Measurements from ENCODE around the gene HERPUD1. TPM values are rescaled to one million over a fixed set of nuclear protein-coding genes. Genes with fewer than 3 reads are reported as not detected.

The HERPUD1 gene
- total and polyA plus RNA-seq, 2 of the 13 experiments (the other 11 are each of a cell fraction or from before 2014, with no cell fraction given): 96.2 to 323 TPM

DNA sequence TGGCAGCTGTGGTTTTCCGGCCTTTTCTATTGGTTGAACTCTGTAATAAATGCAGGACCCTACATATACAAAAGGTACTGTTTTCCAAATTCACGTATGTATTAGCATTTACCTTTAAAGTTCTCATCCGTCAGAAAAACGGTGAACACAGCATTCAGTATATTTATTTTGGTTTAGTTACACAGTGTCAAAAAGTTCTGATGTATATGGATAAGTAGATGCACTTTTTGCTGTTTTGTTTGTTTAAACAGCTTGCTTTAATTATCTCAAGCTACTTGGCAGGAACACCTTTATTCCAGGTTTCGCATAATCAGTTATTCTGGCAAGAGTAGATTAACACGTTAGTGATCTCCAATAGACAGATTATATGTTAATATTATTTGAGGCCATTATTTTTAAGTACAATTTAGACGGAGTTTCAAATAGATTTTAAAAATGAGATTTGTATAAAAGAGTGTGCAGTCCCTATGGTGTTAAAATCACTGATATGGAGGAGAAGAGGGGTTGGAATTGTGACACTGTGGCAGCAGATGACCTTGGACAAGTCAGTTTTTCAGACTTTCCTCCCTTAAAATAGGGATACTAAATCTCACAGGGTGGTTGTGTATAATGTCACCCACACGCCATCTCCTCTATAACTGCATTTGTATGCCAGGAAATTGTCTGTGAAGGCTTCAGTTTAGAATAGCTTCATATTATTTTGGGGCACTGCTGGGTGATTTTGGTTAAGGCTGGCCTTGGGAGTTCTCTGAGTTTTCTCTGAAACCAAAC, 2.1 kb downstream of the HERPUD1 start (continued):
- TF ChIP-seq, protein P1, sequence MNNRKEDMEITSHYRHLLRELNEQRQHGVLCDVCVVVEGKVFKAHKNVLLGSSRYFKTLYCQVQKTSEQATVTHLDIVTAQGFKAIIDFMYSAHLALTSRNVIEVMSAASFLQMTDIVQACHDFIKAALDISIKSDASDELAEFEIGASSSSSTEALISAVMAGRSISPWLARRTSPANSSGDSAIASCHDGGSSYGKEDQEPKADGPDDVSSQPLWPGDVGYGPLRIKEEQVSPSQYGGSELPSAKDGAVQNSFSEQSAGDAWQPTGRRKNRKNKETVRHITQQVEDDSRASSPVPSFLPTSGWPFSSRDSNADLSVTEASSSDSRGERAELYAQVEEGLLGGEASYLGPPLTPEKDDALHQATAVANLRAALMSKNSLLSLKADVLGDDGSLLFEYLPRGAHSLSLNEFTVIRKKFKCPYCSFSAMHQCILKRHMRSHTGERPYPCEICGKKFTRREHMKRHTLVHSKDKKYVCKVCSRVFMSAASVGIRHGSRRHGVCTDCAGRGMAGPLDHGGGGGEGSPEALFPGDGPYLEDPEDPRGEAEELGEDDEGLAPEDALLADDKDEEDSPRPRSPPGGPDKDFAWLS (CRISPR knock-in tag; IDR thresholded peaks at IDR 0.05; ENCODE audit: borderline replicate concordance): no peak
- TF ChIP-seq FOXK2 (IDR thresholded peaks at IDR 0.05) (no peak), POLR2A (IDR thresholded peaks at IDR 0.05; ENCODE audit: insufficient read depth in 1 of 2, low read depth in 2 of 2, low read length in 2 of 2) (peak in 1 of 2 experiments; percentile 78; a peak in 2 of 4 replicates), HNRNPUL1 (IDR thresholded peaks at IDR 0.05; ENCODE audit: low read depth, low read length) (no peak), ZNF792 (CRISPR knock-in tag; IDR thresholded peaks at IDR 0.05) (peak; percentile 28; the same call in 1 of the 2 replicates), SCMH1 (CRISPR knock-in tag; IDR thresholded peaks at IDR 0.05; ENCODE audit: borderline replicate concordance) (no peak), NCOA5 (CRISPR knock-in tag; IDR thresholded peaks at IDR 0.05) (no peak), MZF1 (CRISPR knock-in tag; IDR thresholded peaks at IDR 0.05; ENCODE audit: borderline replicate concordance) (no peak), LCORL (IDR thresholded peaks at IDR 0.05) (no peak), LCORL (CRISPR knock-in tag; IDR thresholded peaks at IDR 0.05) (0 out of 2 replicates have a peak, but pooled peaks have one; percentile 5), SETDB1 (CRISPR knock-in tag; IDR thresholded peaks at IDR 0.05; ENCODE audit: borderline replicate concordance) (no peak), HMG20B (CRISPR knock-in tag; conservative IDR thresholded peaks at IDR 0.05) (no peak)
- TF ChIP-seq, protein P2, sequence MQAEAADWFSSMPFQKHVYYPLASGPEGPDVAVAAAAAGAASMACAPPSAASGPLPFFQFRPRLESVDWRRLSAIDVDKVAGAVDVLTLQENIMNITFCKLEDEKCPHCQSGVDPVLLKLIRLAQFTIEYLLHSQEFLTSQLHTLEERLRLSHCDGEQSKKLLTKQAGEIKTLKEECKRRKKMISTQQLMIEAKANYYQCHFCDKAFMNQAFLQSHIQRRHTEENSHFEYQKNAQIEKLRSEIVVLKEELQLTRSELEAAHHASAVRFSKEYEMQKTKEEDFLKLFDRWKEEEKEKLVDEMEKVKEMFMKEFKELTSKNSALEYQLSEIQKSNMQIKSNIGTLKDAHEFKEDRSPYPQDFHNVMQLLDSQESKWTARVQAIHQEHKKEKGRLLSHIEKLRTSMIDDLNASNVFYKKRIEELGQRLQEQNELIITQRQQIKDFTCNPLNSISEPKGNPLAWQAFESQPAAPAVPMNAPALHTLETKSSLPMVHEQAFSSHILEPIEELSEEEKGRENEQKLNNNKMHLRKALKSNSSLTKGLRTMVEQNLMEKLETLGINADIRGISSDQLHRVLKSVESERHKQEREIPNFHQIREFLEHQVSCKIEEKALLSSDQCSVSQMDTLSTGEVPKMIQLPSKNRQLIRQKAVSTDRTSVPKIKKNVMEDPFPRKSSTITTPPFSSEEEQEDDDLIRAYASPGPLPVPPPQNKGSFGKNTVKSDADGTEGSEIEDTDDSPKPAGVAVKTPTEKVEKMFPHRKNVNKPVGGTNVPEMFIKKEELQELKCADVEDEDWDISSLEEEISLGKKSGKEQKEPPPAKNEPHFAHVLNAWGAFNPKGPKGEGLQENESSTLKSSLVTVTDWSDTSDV (CRISPR knock-in tag; IDR thresholded peaks at IDR 0.05): no peak
- TF ChIP-seq, protein P3, sequence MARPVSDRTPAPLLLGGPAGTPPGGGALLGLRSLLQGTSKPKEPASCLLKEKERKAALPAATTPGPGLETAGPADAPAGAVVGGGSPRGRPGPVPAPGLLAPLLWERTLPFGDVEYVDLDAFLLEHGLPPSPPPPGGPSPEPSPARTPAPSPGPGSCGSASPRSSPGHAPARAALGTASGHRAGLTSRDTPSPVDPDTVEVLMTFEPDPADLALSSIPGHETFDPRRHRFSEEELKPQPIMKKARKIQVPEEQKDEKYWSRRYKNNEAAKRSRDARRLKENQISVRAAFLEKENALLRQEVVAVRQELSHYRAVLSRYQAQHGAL (CRISPR knock-in tag; IDR thresholded peaks at IDR 0.05; ENCODE audit: not compliant biosample characterization): no peak
